GM21515 (cell line): ENCODE data around the gene RPL7L1.

Experiments used
- ATAC-seq: cut with Tn5 transposase; IDR thresholded peaks from one replicate; pipeline ENCODE4 v1.9.1; 2021; ENCODE audit not compliant: unreplicated experiment

The RPL7L1 gene

DNA sequence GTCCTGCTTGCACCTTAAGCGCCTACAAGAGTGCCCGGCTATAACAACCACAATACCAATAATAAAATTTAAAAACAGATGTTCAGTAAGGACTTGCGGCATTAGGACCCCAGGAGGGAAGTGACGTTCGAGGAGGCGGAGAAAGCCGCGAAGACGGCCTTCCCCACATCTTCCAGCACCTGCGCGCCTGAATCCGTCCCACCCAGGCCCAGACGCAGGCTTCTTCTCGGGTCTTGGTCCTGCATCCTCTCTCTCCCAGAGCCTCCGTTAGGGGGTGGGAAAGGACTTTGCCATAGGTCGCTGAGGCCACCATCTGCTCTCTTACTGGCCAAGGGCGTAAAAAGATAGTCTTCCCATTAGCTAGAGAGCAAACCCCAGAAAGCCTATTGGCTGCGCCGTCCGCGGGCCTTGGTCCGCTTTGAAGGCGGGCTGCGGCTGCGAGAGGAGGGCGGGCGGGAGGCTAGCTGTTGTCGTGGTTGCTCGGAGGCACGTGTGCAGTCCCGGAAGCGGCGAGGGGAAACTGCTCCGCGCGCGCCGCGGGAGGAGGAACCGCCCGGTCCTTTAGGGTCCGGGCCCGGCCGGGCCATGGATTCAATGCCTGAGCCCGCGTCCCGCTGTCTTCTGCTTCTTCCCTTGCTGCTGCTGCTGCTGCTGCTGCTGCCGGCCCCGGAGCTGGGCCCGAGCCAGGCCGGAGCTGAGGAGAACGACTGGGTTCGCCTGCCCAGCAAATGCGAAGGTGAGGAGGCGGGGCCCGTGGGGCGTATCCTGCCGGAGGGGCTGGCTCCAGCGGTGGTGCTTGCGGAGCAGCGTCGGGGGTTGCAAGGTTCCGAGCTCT is 49.8 kb downstream of the RPL7L1 start, which contains the start of gene CNPY3:
Gene CNPY3, plus strand, starts transcription at position 495 of the 835 bp plus-strand sequence. Its CDS starts 91 bp downstream, at position 586.
- peak; percentile 67 for ATAC-seq

DNA sequence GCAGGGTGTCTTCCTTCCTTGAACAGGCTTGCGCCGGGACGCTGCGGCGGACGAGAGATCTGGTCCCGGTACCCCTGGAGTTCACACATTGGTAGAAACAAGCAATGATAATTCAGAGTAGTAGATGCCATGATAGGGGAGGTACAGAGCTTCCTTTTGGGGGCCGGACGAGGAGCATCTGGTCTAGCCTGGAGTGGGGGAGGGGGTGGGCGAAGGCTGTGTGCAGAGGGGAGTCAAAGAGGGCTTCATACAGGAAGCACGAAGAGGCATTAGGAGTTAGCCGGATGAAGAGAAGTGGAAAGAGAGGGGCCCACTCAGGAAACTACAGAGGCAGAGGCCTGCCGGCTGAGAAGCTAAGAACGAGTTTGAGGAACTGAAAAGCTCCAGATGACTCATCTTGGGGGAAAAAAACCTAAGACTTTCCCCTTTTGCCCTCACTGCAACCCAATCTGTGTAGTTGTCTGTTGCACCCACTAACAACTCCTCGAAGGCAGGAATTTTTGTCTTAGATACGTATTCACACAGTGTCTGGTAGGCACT is 50.5 kb downstream of the RPL7L1 start:
- ATAC-seq: peak; percentile 49

DNA sequence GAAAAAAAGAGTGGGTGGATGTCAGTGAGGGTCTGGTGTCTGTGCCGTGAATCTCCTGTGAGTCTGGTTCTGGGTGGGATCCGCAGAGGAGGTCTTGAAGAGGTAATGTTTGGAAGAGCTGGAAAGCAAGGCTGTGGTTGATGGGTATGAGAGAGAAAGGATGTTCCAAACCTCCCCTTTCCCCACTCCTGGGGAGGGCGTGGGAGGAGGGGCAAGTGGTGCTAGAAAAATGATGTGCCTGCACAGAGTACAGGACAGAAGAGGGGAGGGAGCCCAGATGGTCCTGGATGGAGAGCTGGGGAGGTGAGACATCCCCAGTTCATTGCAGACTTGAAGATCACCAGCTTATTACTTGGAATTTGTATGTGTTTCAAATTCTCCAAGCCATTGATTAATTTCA is 53.0 kb downstream of the RPL7L1 start:
- ATAC-seq: no peak

- no peak for ATAC-seq
These were observed 53.8 kb downstream of the RPL7L1 start for GRCh38 chr6:42933205-42933604.

DNA sequence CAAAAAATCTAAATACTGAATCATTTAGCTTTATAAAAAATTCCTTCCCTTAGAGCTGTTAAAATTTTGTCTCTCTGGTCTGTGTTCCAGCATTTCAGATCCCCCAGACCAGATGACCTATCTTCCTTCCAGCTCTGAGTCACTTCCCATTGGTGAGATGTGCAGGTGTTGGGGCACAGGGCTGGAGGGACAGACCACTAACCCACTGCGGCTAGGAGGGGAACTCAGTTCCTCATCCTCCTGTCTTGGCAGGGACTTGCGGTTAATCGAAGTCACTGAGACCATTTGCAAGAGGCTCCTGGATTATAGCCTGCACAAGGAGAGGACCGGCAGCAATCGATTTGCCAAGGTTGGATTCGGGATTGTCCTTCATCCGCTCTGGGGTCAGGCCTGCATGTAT is 55.9 kb downstream of the RPL7L1 start:
- no peak for ATAC-seq

DNA sequence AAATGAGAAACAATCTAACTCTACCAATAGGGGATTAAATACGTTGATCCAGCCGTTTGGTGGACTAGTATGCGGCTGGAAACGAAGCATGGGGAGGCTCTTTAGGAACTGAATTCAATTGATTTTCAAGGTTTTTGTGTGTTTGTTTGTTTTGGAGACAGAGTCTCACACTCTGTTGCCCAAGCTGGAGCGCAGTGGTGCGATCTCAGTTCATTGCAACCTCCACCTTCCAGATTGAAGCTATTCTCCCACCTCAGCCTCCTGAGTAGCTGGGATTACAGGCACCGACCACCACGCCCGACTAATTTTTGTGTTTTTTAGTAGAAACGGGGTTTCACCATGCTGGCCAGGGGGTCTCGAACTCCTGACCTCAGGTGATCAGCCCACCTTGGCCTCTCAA is 57.0 kb downstream of the RPL7L1 start:
- no peak for ATAC-seq

GRCh38 chr6:42937548-42938427 is 58.4 kb downstream of the RPL7L1 start:
- no peak for ATAC-seq

DNA sequence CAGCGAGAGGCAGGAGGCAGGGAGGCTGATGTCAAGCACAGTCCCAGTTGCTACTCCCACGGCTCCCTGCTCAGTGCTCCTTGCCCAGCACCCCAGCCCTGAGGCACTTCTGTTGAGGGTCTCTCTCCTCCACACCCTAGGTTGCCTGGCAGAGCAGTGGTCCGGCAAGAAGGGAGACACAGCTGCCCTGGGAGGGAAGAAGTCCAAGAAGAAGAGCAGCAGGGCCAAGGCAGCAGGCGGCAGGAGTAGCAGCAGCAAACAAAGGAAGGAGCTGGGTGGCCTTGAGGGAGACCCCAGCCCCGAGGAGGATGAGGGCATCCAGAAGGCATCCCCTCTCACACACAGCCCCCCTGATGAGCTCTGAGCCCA is 59.0 kb downstream of the RPL7L1 start:
- no peak for ATAC-seq

DNA sequence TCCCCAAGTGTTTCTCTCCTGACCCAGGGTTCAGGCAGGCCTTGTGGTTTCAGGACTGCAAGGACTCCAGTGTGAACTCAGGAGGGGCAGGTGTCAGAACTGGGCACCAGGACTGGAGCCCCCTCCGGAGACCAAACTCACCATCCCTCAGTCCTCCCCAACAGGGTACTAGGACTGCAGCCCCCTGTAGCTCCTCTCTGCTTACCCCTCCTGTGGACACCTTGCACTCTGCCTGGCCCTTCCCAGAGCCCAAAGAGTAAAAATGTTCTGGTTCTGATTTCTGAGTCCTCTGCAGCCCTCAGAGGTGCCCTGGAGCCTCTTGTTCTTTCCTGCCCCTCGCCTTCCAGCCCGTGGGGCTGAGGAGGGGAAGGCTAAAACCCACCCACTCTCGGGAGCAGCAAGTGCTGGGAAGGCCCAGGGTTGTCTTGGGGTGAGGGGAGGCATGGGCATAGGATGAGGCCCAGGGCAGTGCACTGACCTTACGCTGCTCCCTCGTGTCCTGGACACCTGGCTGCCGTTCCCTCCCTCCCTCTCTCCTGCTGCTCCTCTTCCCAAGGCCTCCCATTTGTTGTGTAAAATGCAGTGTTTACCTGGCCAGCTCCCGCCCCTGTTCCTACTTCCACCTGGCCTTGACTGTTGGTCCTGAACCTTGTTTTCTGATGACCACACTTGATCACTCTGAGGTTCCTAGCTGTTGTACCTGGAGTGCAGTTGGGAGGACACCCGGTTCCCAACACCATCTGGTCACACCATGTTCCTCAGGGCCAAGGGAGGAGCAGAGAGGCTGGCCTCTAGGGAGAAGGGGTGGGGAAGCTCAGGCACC is 59.8 kb downstream of the RPL7L1 start:
- ATAC-seq: no peak
